Measurements from ENCODE around the gene BBS12. TPM values are rescaled to one million over a fixed set of nuclear protein-coding genes. Genes with fewer than 3 reads are reported as not detected.

Gene BBS12
- total and polyA plus RNA-seq, 3 experiments from 2014 or later = 1.7 to 2.1 (median 1.8) TPM

Other genes with a start within 250 kb of the BBS12 start
- gene IL21, start 111.6 kb upstream of the BBS12 start, total RNA-seq = 1 to 10 TPM; 3.1 to 3.5 TPM
- not detected for gene IL21, start 111.6 kb upstream of the BBS12 start, polyA plus RNA-seq
- gene FGF2, start 94.1 kb downstream of the BBS12 start, total RNA-seq = 1 to 10 TPM; 1.5 to 1.7 TPM
- not detected for gene FGF2, start 94.1 kb downstream of the BBS12 start, polyA plus RNA-seq
- gene NUDT6, start 189.9 kb downstream of the BBS12 start, total RNA-seq = 1 to 10 TPM; 4.3 to 5.5 TPM
- 1.6 TPM for gene NUDT6, start 189.9 kb downstream of the BBS12 start, polyA plus RNA-seq

All from CD8-positive, alpha-beta memory T cell (primary cell).